Esophagus muscularis mucosa (tissue), 4 donors: ENCODE results near the gene FBXO48.

Experiments used
- CTCF ChIP-seq, 3 experiments: fragments of 200-600 bp in 2 of 3; fragments of 450-650 bp in 1 of 3; sonication (generic) in 2 of 3; IDR thresholded peaks; one replicate each; pipeline ENCODE4 v1.5.1; 2017 to 2019; ENCODE audit warnings: antibody characterized with exemption in 3 of 3, mild to moderate bottlenecking in 2 of 3, moderate library complexity in 1 of 3
- EP300 ChIP-seq: sonication (generic); formaldehyde crosslinking; IDR thresholded peaks from one replicate; pipeline ENCODE4 v1.6.1; 2017; ENCODE audit warnings: antibody characterized with exemption
- POLR2A ChIP-seq: fragments of 450-650 bp; IDR thresholded peaks from one replicate; pipeline ENCODE4 v1.6.1; 2017; ENCODE audit warnings: antibody characterized with exemption, moderate library complexity, mild to moderate bottlenecking, low read depth
- POLR2AphosphoS5 ChIP-seq, 2 donors: sonication (generic); formaldehyde crosslinking; IDR thresholded peaks; one replicate each; pipeline ENCODE4 v1.6.1; 2017; ENCODE audit warnings: antibody characterized with exemption in 2 of 2

GRCh38 chr2:68454719-68455118 is 12.4 kb downstream of the FBXO48 start:
- no peak for TF ChIP-seq CTCF (IDR thresholded peaks at IDR 0.05)
- no peak for TF ChIP-seq POLR2AphosphoS5 (IDR thresholded peaks at IDR 0.05)
- TF ChIP-seq POLR2A = no peak
- TF ChIP-seq EP300 = no peak
